Measurements from ENCODE around the gene PKP3. TPM values are rescaled to one million over a fixed set of nuclear protein-coding genes. Genes with fewer than 3 reads are reported as not detected.
"Not testable (repeated sequence)": the region's sequence is repeated elsewhere in the genome, so short reads cannot be mapped to it uniquely, and the experiment has no call there.

PKP3 gene
- total RNA-seq, 1 experiment from 2014 or later = 177 TPM

- no peak for TF ChIP-seq CTCF (IDR thresholded peaks at IDR 0.05; ENCODE audit: unreplicated experiment)
- intact Hi-C loops (cut with micrococcal nuclease) = no loop called here
- no peak for DNase-seq (ENCODE audit: unreplicated experiment)
- H3K27ac Mint-ChIP-seq (ENCODE audit: low read depth, unreplicated experiment) = no peak overlapping the region
- peaks cover 6% of the 10 kb centered on the region for H3K4me1 Mint-ChIP-seq (ENCODE audit: insufficient read depth, unreplicated experiment)
- ChIA-PET POLR2A (interaction anchor here (1.6 kb wide), 1 partner anchor 22 kb away, joined by 5 read pairs; no protein-coding TSS in a partner anchor), CTCF (interaction anchor here (0.7 to 1.2 kb wide), 2 partner anchors 62 to 116 kb away, joined by 3 read pairs; partner anchors contain the start of gene PTDSS2)
- no peak overlapping the region for H3K4me3 Mint-ChIP-seq (ENCODE audit: unreplicated experiment)
- BruUV-seq (replicated peaks) = no TSS peak
- no peaks in the 10 kb centered on the region for H3K27me3 Mint-ChIP-seq (ENCODE audit: insufficient read depth, unreplicated experiment)
- H3K9me3 Mint-ChIP-seq (ENCODE audit: unreplicated experiment) = no peaks in the 10 kb centered on the region
- peaks cover 6% of the 10 kb centered on the region for H3K36me3 Mint-ChIP-seq (ENCODE audit: insufficient read depth, unreplicated experiment)
Measured at GRCh38 chr11:387193-387793, 6.7 kb upstream of the PKP3 start.

- intact Hi-C loops (cut with micrococcal nuclease); H3K27ac Mint-ChIP-seq (ENCODE audit: low read depth, unreplicated experiment); POLR2A ChIA-PET; H3K4me3 Mint-ChIP-seq (ENCODE audit: unreplicated experiment); BruUV-seq (replicated peaks); H3K27me3 Mint-ChIP-seq (ENCODE audit: insufficient read depth, unreplicated experiment); H3K4me1 Mint-ChIP-seq (ENCODE audit: insufficient read depth, unreplicated experiment); DNase-seq (ENCODE audit: unreplicated experiment); H3K9me3 Mint-ChIP-seq (ENCODE audit: unreplicated experiment): not testable (repeated sequence)
- H3K36me3 Mint-ChIP-seq (ENCODE audit: insufficient read depth, unreplicated experiment) = peaks cover 15% of the 10 kb centered on the region
- CTCF ChIA-PET = interaction anchor here (0.6 kb wide), 1 partner anchor 192 kb away, joined by 3 read pairs; no protein-coding TSS in a partner anchor
Measured at GRCh38 chr11:389369-389768, 4.6 kb upstream of the PKP3 start.

GRCh38 chr11:390175-390574 lies 3.8 kb upstream of the PKP3 start:
- peaks cover 21% of the 10 kb centered on the region for H3K36me3 Mint-ChIP-seq (ENCODE audit: insufficient read depth, unreplicated experiment)
- no peaks in the 10 kb centered on the region for H3K27me3 Mint-ChIP-seq (ENCODE audit: insufficient read depth, unreplicated experiment)
- intact Hi-C loops (cut with micrococcal nuclease) = loop anchor here (5.0 kb wide), 1 partner anchor 127 kb away; no protein-coding TSS in a partner anchor
- BruUV-seq (replicated peaks) = no TSS peak
- DNase-seq (ENCODE audit: unreplicated experiment) = no peak
- no peaks in the 10 kb centered on the region for H3K9me3 Mint-ChIP-seq (ENCODE audit: unreplicated experiment)
- H3K4me1 Mint-ChIP-seq (ENCODE audit: insufficient read depth, unreplicated experiment) = peaks cover 12% of the 10 kb centered on the region
- H3K4me3 Mint-ChIP-seq (ENCODE audit: unreplicated experiment) = no peak overlapping the region
- ChIA-PET POLR2A (no interaction called here), CTCF (interaction anchor here (0.6 to 1.0 kb wide), 3 partner anchors 9 to 193 kb away, joined by 3 read pairs; no protein-coding TSS in a partner anchor)
- peak; percentile 15 for TF ChIP-seq CTCF (IDR thresholded peaks at IDR 0.05; ENCODE audit: unreplicated experiment)
- no peak overlapping the region for H3K27ac Mint-ChIP-seq (ENCODE audit: low read depth, unreplicated experiment)

- Mint-ChIP-seq H3K27ac (ENCODE audit: low read depth, unreplicated experiment) (no peak overlapping the region), H3K4me1 (ENCODE audit: insufficient read depth, unreplicated experiment) (peaks cover 19% of the 10 kb centered on the region), H3K36me3 (ENCODE audit: insufficient read depth, unreplicated experiment) (peaks cover 27% of the 10 kb centered on the region), H3K4me3 (ENCODE audit: unreplicated experiment) (peak overlapping the region; percentile 33), H3K27me3 (ENCODE audit: insufficient read depth, unreplicated experiment) (no peaks in the 10 kb centered on the region), H3K9me3 (ENCODE audit: unreplicated experiment) (no peaks in the 10 kb centered on the region)
- ChIA-PET CTCF (interaction anchor here (0.6 to 1.2 kb wide), 2 partner anchors 35 to 58 kb away, joined by 3 to 5 read pairs; no protein-coding TSS in a partner anchor), POLR2A (interaction anchor here (0.6 kb wide), 2 partner anchors 15 to 154 kb away, joined by 3 to 4 read pairs; no protein-coding TSS in a partner anchor)
- intact Hi-C loops (cut with micrococcal nuclease) = loop anchor here (5.0 kb wide), 1 partner anchor 126 kb away; no protein-coding TSS in a partner anchor
- no TSS peak for BruUV-seq (replicated peaks)
- no peak for TF ChIP-seq CTCF (IDR thresholded peaks at IDR 0.05; ENCODE audit: unreplicated experiment)
- no peak for DNase-seq (ENCODE audit: unreplicated experiment)
Measured at GRCh38 chr11:391117-392017, 2.6 kb upstream of the PKP3 start.
